GM12865 (cell line): ENCODE data around the gene ZC4H2.
"Not testable (repeated sequence)": the region's sequence is repeated elsewhere in the genome, so short reads cannot be mapped to it uniquely, and the experiment has no call there.

Experiments used
- DNase-seq: peaks from one replicate; pipeline ENCODE4 v3.0.0; 2010; ENCODE audit warnings: low read depth
- H3K4me3 ChIP-seq: 2 replicates; pipeline ENCODE4 v1.5.1; 2011; ENCODE audit warnings: mild to moderate bottlenecking, low read depth, low read length, control low read depth
- TF ChIP-seq, protein P1 (sequence below): IDR thresholded peaks from 2 replicates; pipeline ENCODE4 v1.5.1; 2011; ENCODE audit warnings: low read length, control low read depth, low read depth, inconsistent platforms; ENCODE audit not compliant: insufficient read depth; ENCODE audit errors: missing control alignments

ZC4H2 gene

DNA sequence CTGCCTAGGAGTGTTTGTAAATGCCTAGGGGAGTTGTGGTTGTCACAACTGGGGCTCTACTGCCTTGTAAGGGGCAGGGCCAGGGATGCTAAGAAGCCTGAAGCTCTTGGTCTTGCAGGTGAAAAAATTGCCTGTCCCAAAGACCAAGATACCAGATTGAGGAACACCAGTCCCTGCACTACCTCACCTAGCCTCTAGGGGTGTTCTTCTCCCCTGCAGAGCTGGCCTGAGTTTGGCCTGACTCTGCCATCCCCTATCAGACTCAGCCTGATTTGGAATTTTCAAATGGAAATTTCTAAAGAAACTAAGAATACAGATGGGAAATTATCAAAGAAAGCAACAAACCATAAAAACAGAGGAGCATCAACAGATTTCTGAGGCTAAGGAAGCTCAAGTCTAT is 90.4 kb downstream of the ZC4H2 start:
- H3K4me3 ChIP-seq: no peak overlapping the region
- peak; percentile 6 for DNase-seq
- TF ChIP-seq, protein P1, sequence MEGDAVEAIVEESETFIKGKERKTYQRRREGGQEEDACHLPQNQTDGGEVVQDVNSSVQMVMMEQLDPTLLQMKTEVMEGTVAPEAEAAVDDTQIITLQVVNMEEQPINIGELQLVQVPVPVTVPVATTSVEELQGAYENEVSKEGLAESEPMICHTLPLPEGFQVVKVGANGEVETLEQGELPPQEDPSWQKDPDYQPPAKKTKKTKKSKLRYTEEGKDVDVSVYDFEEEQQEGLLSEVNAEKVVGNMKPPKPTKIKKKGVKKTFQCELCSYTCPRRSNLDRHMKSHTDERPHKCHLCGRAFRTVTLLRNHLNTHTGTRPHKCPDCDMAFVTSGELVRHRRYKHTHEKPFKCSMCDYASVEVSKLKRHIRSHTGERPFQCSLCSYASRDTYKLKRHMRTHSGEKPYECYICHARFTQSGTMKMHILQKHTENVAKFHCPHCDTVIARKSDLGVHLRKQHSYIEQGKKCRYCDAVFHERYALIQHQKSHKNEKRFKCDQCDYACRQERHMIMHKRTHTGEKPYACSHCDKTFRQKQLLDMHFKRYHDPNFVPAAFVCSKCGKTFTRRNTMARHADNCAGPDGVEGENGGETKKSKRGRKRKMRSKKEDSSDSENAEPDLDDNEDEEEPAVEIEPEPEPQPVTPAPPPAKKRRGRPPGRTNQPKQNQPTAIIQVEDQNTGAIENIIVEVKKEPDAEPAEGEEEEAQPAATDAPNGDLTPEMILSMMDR: peak; percentile 37

DNA sequence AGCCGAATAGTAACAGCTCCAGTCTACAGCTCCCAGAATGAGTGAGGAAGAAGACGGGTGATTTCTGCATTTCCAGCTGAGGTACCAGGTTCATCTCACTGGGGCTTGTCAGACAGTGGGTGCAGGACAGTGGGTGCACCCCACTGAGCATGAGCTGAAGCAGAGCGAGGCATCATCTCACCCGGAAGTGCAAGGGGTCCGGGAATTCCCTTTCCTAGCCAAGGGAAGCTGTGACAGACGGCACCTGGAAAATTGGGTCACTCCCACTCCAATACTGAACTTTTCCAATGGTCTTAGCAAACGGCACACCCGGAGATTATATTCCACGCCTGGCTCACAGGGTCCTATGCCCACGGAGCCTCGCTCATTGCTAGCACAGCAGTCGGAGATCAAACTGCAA is 97.5 kb downstream of the ZC4H2 start:
- DNase-seq, H3K4me3 ChIP-seq: not testable (repeated sequence)

DNA sequence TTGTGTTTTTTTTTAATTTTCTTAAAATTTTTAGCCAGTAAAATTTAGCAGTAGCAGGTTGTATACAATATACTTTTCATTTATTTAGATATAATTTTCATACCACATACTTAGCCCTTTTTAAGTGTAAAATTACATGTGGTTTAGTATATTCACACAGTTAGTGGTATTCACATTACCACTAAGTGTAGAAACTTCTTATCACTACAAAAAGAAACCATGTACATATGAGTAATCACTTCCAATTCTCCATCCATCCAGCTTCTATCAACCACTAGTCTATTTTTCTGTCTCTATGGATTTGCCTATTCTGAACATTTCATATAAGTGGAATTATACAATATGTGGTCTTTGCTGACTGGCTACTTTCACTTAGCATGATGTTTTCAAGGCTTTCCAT is 109.0 kb downstream of the ZC4H2 start:
- TF ChIP-seq, protein P1: no peak
- DNase-seq: no peak
- no peak overlapping the region for H3K4me3 ChIP-seq
